Body of pancreas (tissue), 4 donors: ENCODE results near the gene SAP130.

ENCODE experiments used
- CTCF ChIP-seq, 7 experiments: fragments of 450-650 bp in 4 of 7; fragments of 200-600 bp in 3 of 7; sonication (generic) in 3 of 7; IDR thresholded peaks; one replicate each; pipeline ENCODE4 v1.5.1; 2016 to 2019; ENCODE audit warnings: antibody characterized with exemption in 7 of 7
- POLR2A ChIP-seq, 3 donors: fragments of 450-650 bp; IDR thresholded peaks; one replicate each; pipeline ENCODE4 v1.6.1; 2016; ENCODE audit warnings: antibody characterized with exemption in 3 of 3, mild to moderate bottlenecking in 2 of 3

GRCh38 chr2:127969446-127969845 lies 58.4 kb downstream of the SAP130 start:
- TF ChIP-seq CTCF (IDR thresholded peaks at IDR 0.05) (no peak), POLR2A (IDR thresholded peaks at IDR 0.05) (no peak)
